WTC11 (cell line): ENCODE measurements around the gene FERMT3. TPM values are rescaled to one million over a fixed set of nuclear protein-coding genes. Genes with fewer than 3 reads are reported as not detected.
A peak's percentile ranks its signal among the peaks of the same experiment; 100 is the strongest.

Experiments
- ATAC-seq: fragments of 200-7000 bp; cut with Tn5 transposase; 2 replicates; pipeline ENCODE4 v1.10.0; 2021; ENCODE audit warnings: mild to moderate bottlenecking, moderate library complexity
- CTCF ChIA-PET: fragments of 300-600 bp; sonication (Branson Sonifier 250); formaldehyde crosslinking; loops from one replicate; lab custom pipeline; 2021; ENCODE audit warnings: antibody characterized with exemption; lab: Charles Lee
- POLR2A ChIA-PET: fragments of 350-600 bp; sonication (Branson Sonifier 250); formaldehyde crosslinking; loops from one replicate; lab custom pipeline; 2021; ENCODE audit warnings: antibody characterized with exemption; lab: Charles Lee
- DNase-seq: peaks from one replicate; pipeline ENCODE4 v3.0.0; 2021; ENCODE audit warnings: low spot score
- H3K27ac Mint-ChIP-seq: 2 replicates; pipeline ENCODE4 v1.8.0; 2021; ENCODE audit warnings: mixed read lengths
- H3K27me3 Mint-ChIP-seq: 2 replicates; pipeline ENCODE4 v1.8.0; 2021; ENCODE audit warnings: low read depth, mild to moderate bottlenecking, moderate library complexity, mixed read lengths
- H3K36me3 Mint-ChIP-seq: 2 replicates; pipeline ENCODE4 v1.8.0; 2021; ENCODE audit warnings: mixed read lengths
- H3K4me1 Mint-ChIP-seq: 2 replicates; pipeline ENCODE4 v1.8.0; 2022; ENCODE audit warnings: mixed read lengths
- H3K4me3 Mint-ChIP-seq: 2 replicates; pipeline ENCODE4 v1.8.0; 2021; ENCODE audit warnings: mild to moderate bottlenecking, moderate library complexity, mixed read lengths
- H3K9me3 Mint-ChIP-seq: 2 replicates; pipeline ENCODE4 v1.8.0; 2021; ENCODE audit warnings: mixed read lengths
- ELF4 ChIP-seq: sonication (generic); formaldehyde crosslinking; IDR thresholded peaks from 2 replicates; pipeline ENCODE4 v1.8.1; 2022; ENCODE audit warnings: low read depth, mild to moderate bottlenecking, moderate library complexity, missing genetic modification reagents
- FOXK1 ChIP-seq: sonication (generic); formaldehyde crosslinking; IDR thresholded peaks from 2 replicates; pipeline ENCODE4 v1.8.0; 2022; ENCODE audit warnings: mild to moderate bottlenecking, moderate library complexity, missing genetic modification reagents
- FOXP4 ChIP-seq: sonication (generic); formaldehyde crosslinking; IDR thresholded peaks from 2 replicates; pipeline ENCODE4 v1.8.0; 2022; ENCODE audit warnings: mild to moderate bottlenecking, missing genetic modification reagents
- GTF2I ChIP-seq: fragments of 250-450 bp; sonication (Bioruptor Pico); conservative IDR thresholded peaks from 2 replicates; pipeline ENCODE4 v1.4.0; 2021; ENCODE audit warnings: mild to moderate bottlenecking
- HMGXB4 ChIP-seq: sonication (generic); formaldehyde crosslinking; IDR thresholded peaks from 2 replicates; pipeline ENCODE4 v1.8.1; 2023; ENCODE audit warnings: mild to moderate bottlenecking, moderate library complexity, missing genetic modification reagents
- JAZF1 ChIP-seq: fragments of 250-450 bp; sonication (Bioruptor Pico); IDR thresholded peaks from 2 replicates; pipeline ENCODE4 v1.9.0; 2021; ENCODE audit warnings: moderate library complexity, mild to moderate bottlenecking, inconsistent platforms
- MYBL2 ChIP-seq: sonication (generic); formaldehyde crosslinking; IDR thresholded peaks from 2 replicates; pipeline ENCODE4 v1.8.1; 2023; ENCODE audit warnings: mild to moderate bottlenecking, moderate library complexity, missing genetic modification reagents
- NFATC4 ChIP-seq: fragments of 250-450 bp; sonication (Bioruptor Pico); IDR thresholded peaks from 2 replicates; pipeline ENCODE4 v1.9.0; 2021; ENCODE audit warnings: mild to moderate bottlenecking
- NFYB ChIP-seq: sonication (generic); formaldehyde crosslinking; conservative IDR thresholded peaks from 2 replicates; pipeline ENCODE4 v1.8.0; 2022; ENCODE audit warnings: low read depth, missing genetic modification reagents
- OVOL2 ChIP-seq: fragments of 250-450 bp; sonication (Bioruptor Pico); IDR thresholded peaks from 2 replicates; pipeline ENCODE4 v1.9.0; 2021; ENCODE audit warnings: mild to moderate bottlenecking, borderline replicate concordance
- PRDM15 ChIP-seq: sonication (generic); formaldehyde crosslinking; IDR thresholded peaks from 2 replicates; pipeline ENCODE4 v1.8.0; 2022; ENCODE audit warnings: missing genetic modification reagents
- PRRX2 ChIP-seq: fragments of 250-450 bp; sonication (Bioruptor Pico); IDR thresholded peaks from 2 replicates; pipeline ENCODE4 v1.8.0; 2021; ENCODE audit warnings: mild to moderate bottlenecking
- RORB ChIP-seq: fragments of 250-450 bp; sonication (Bioruptor Pico); IDR thresholded peaks from 2 replicates; pipeline ENCODE4 v1.9.0; 2021; ENCODE audit warnings: mild to moderate bottlenecking
- SOX15 ChIP-seq: fragments of 250-450 bp; sonication (Bioruptor Pico); IDR thresholded peaks from 2 replicates; pipeline ENCODE4 v1.9.0; 2021; ENCODE audit warnings: mild to moderate bottlenecking
- SP1 ChIP-seq: sonication (generic); formaldehyde crosslinking; conservative IDR thresholded peaks from 2 replicates; pipeline ENCODE4 v1.8.1; 2022; ENCODE audit warnings: missing genetic modification reagents
- TEAD1 ChIP-seq: sonication (generic); formaldehyde crosslinking; IDR thresholded peaks from 2 replicates; pipeline ENCODE4 v1.8.0; 2022; ENCODE audit warnings: mild to moderate bottlenecking, missing genetic modification reagents
- TP53 ChIP-seq: sonication (generic); formaldehyde crosslinking; IDR thresholded peaks from 2 replicates; pipeline ENCODE4 v1.8.1; 2023; ENCODE audit warnings: mild to moderate bottlenecking, missing genetic modification reagents
- ZBTB43 ChIP-seq: sonication (generic); formaldehyde crosslinking; IDR thresholded peaks from 2 replicates; pipeline ENCODE4 v1.8.1; 2023; ENCODE audit warnings: mild to moderate bottlenecking, missing genetic modification reagents
- ZNF219 ChIP-seq: sonication (generic); formaldehyde crosslinking; IDR thresholded peaks from 2 replicates; pipeline ENCODE4 v1.8.0; 2023; ENCODE audit warnings: missing genetic modification reagents, mild to moderate bottlenecking, borderline replicate concordance
- total RNA-seq: library from RNA; stranded (reverse); gene quantifications from 3 replicates; pipeline ENCODE4 v1.2.3, GENCODE V29; 2021
- TF ChIP-seq, protein P1 (sequence below): fragments of 200-600 bp; IDR thresholded peaks from 2 replicates; pipeline ENCODE4 v1.8.0; 2022; ENCODE audit warnings: antibody characterized with exemption
- TF ChIP-seq, protein P2 (sequence below): sonication (generic); formaldehyde crosslinking; IDR thresholded peaks from 2 replicates; pipeline ENCODE4 v1.8.0; 2023; ENCODE audit warnings: missing genetic modification reagents
- TF ChIP-seq, protein P3 (sequence below): sonication (generic); formaldehyde crosslinking; IDR thresholded peaks from 2 replicates; pipeline ENCODE4 v1.8.0; 2022; ENCODE audit warnings: mild to moderate bottlenecking, missing genetic modification reagents

Gene FERMT3
- total RNA-seq, 1 experiment from 2014 or later, result 3.8 TPM

- peak; percentile 73; the same call in 1 of the 2 replicates for TF ChIP-seq FOXK1 (CRISPR knock-in tag)
- TF ChIP-seq MYBL2 (CRISPR knock-in tag), result 0 out of 2 replicates have a peak, but pooled peaks have one; percentile 57
- no peak for TF ChIP-seq PRRX2 (CRISPR knock-in tag)
- TF ChIP-seq FOXP4, result peak; percentile 88; the same call in 1 of the 2 replicates
- peak; percentile 48; the same call in 1 of the 2 replicates for TF ChIP-seq PRDM15 (CRISPR knock-in tag)
- no peak for TF ChIP-seq NFATC4 (CRISPR knock-in tag)
- TF ChIP-seq, protein P1, sequence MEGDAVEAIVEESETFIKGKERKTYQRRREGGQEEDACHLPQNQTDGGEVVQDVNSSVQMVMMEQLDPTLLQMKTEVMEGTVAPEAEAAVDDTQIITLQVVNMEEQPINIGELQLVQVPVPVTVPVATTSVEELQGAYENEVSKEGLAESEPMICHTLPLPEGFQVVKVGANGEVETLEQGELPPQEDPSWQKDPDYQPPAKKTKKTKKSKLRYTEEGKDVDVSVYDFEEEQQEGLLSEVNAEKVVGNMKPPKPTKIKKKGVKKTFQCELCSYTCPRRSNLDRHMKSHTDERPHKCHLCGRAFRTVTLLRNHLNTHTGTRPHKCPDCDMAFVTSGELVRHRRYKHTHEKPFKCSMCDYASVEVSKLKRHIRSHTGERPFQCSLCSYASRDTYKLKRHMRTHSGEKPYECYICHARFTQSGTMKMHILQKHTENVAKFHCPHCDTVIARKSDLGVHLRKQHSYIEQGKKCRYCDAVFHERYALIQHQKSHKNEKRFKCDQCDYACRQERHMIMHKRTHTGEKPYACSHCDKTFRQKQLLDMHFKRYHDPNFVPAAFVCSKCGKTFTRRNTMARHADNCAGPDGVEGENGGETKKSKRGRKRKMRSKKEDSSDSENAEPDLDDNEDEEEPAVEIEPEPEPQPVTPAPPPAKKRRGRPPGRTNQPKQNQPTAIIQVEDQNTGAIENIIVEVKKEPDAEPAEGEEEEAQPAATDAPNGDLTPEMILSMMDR, result no peak
- peak; percentile 90 for TF ChIP-seq TEAD1 (CRISPR knock-in tag)
- TF ChIP-seq, protein P2, sequence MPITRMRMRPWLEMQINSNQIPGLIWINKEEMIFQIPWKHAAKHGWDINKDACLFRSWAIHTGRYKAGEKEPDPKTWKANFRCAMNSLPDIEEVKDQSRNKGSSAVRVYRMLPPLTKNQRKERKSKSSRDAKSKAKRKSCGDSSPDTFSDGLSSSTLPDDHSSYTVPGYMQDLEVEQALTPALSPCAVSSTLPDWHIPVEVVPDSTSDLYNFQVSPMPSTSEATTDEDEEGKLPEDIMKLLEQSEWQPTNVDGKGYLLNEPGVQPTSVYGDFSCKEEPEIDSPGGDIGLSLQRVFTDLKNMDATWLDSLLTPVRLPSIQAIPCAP (CRISPR knock-in tag), result 0 out of 2 replicates have a peak, but pooled peaks have one; percentile 24
- peak; percentile 100 for TF ChIP-seq NFYB (CRISPR knock-in tag)
- TF ChIP-seq, protein P3, sequence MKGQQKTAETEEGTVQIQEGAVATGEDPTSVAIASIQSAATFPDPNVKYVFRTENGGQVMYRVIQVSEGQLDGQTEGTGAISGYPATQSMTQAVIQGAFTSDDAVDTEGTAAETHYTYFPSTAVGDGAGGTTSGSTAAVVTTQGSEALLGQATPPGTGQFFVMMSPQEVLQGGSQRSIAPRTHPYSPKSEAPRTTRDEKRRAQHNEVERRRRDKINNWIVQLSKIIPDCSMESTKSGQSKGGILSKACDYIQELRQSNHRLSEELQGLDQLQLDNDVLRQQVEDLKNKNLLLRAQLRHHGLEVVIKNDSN, result peak; percentile 33; the same call in 1 of the 2 replicates
- peak; percentile 74; the same call in 1 of the 2 replicates for TF ChIP-seq SP1 (CRISPR knock-in tag)
- no peak for TF ChIP-seq GTF2I (CRISPR knock-in tag)
These were observed 20.6 kb upstream of the FERMT3 start, which contains the start of gene STIP1 (continued) for GRCh38 chr11:64185693-64186491.

- ChIA-PET POLR2A (interaction anchor here (0.6 to 2.1 kb wide), 5 partner anchors 21 to 56 kb away, joined by 3 to 11 read pairs (median 5); partner anchors contain the start of genes FKBP2 and MACROD1), CTCF (interaction anchor here (0.6 to 3.1 kb wide), 15 partner anchors 18 to 241 kb away, joined by 3 to 23 read pairs (median 5); partner anchors contain the start of genes NUDT22, PRDX5, TRMT112 and TRPT1)
- Mint-ChIP-seq H3K4me1 (peaks cover 33% of the 10 kb centered on the region), H3K9me3 (no peaks in the 10 kb centered on the region), H3K36me3 (peaks cover 14% of the 10 kb centered on the region), H3K4me3 (no peak overlapping the region), H3K27ac (no peak overlapping the region), H3K27me3 (no peaks in the 10 kb centered on the region)
- ATAC-seq (no peak), DNase-seq (no peak)
- no peak for TF ChIP-seq ELF4 (CRISPR knock-in tag)
- no peak for TF ChIP-seq PRRX2 (CRISPR knock-in tag)
- no peak for TF ChIP-seq JAZF1 (CRISPR knock-in tag)
- no peak for TF ChIP-seq NFYB (CRISPR knock-in tag)
- TF ChIP-seq ZBTB43 (CRISPR knock-in tag), result no peak
- TF ChIP-seq ZNF219, result no peak
- no peak for TF ChIP-seq HMGXB4 (CRISPR knock-in tag)
- no peak for TF ChIP-seq TP53 (CRISPR knock-in tag)
- TF ChIP-seq SOX15, result no peak
- no peak for TF ChIP-seq RORB (CRISPR knock-in tag)
- TF ChIP-seq OVOL2 (CRISPR knock-in tag), result no peak
These were observed 19.9 kb upstream of the FERMT3 start for GRCh38 chr11:64186492-64187165.
